CD14-positive monocyte (primary cell): ENCODE results near the gene PTF1A. TPM values are rescaled to one million over a fixed set of nuclear protein-coding genes. Genes with fewer than 3 reads are reported as not detected.

ENCODE experiments used
- DNase-seq, 3 donors: peaks; one replicate each; pipeline ENCODE4 v3.0.0-alpha.2; 2011 to 2022
- H2AFZ ChIP-seq: 2 replicates; pipeline ENCODE4 v1.6.0; 2012; ENCODE audit warnings: mild to moderate bottlenecking, low read depth, low read length, inconsistent platforms; ENCODE audit not compliant: insufficient read depth, poor library complexity, severe bottlenecking
- H3K27ac ChIP-seq, 2 donors: 1 replicate in 1 of 2; 2 replicates in 1 of 2; pipeline ENCODE4 v1.5.1; 2012 to 2013; ENCODE audit warnings: low read length in 2 of 2, control low read depth in 1 of 2, inconsistent platforms in 1 of 2, low read depth in 1 of 2, mild to moderate bottlenecking in 1 of 2
- H3K27me3 ChIP-seq, 2 donors: one replicate each; pipeline versions ENCODE4 v1.6.0 to v1.6.1; 2011 to 2013; ENCODE audit warnings: low read length in 2 of 2; ENCODE audit not compliant: control insufficient read depth in 2 of 2, insufficient read depth in 2 of 2
- H3K36me3 ChIP-seq, 2 donors: replicated peaks in 1 of 2; 1 replicate in 1 of 2; 2 replicates in 1 of 2; pipeline versions ENCODE4 v1.5.1 to v1.6.1; 2012 to 2013; ENCODE audit warnings: low read length in 2 of 2, control low read depth in 1 of 2, inconsistent platforms in 1 of 2, mild to moderate bottlenecking in 1 of 2; ENCODE audit not compliant: insufficient read depth in 2 of 2, control insufficient read depth in 1 of 2
- H3K4me1 ChIP-seq, 2 donors: 1 replicate in 1 of 2; 2 replicates in 1 of 2; pipeline versions ENCODE4 v1.5.1 to v1.6.1; 2012 to 2013; ENCODE audit warnings: low read length in 2 of 2, control low read depth in 1 of 2, inconsistent platforms in 1 of 2, mild to moderate bottlenecking in 1 of 2, moderate library complexity in 1 of 2; ENCODE audit not compliant: insufficient read depth in 2 of 2, control insufficient read depth in 1 of 2
- H3K4me2 ChIP-seq: replicated peaks from 2 replicates; pipeline ENCODE3; 2012; ENCODE audit warnings: low read length, moderate library complexity, mild to moderate bottlenecking; ENCODE audit not compliant: poor library complexity, severe bottlenecking; ENCODE audit errors: extremely low read depth
- H3K4me3 ChIP-seq, 3 experiments: fragments of 200-600 bp in 1 of 3; sonication (generic) in 1 of 3; replicated peaks in 1 of 3; 1 replicate in 2 of 3; 2 replicates in 1 of 3; pipeline ENCODE4 v1.5.1; 2011 to 2013; ENCODE audit warnings: low read length in 3 of 3, mild to moderate bottlenecking in 3 of 3, control low read depth in 2 of 3, low read depth in 2 of 3, inconsistent platforms in 1 of 3, moderate library complexity in 1 of 3
- H3K79me2 ChIP-seq: 2 replicates; pipeline ENCODE4 v1.6.0; 2012; ENCODE audit warnings: mild to moderate bottlenecking, control low read depth, inconsistent platforms, low read length, moderate library complexity; ENCODE audit not compliant: insufficient read depth
- H3K9ac ChIP-seq: 2 replicates; pipeline ENCODE4 v1.6.0; 2017; ENCODE audit warnings: low read length, mild to moderate bottlenecking; ENCODE audit not compliant: insufficient read depth, poor library complexity, severe bottlenecking
- H3K9me3 ChIP-seq, 2 donors: replicated peaks in 1 of 2; 1 replicate in 1 of 2; 2 replicates in 1 of 2; pipeline versions ENCODE4 v1.5.1 to v1.6.1; 2012 to 2013; ENCODE audit warnings: low read length in 2 of 2, control low read depth in 1 of 2; ENCODE audit not compliant: control insufficient read depth in 1 of 2, insufficient read depth in 1 of 2
- H4K20me1 ChIP-seq: 2 replicates; pipeline ENCODE4 v1.6.0; 2012; ENCODE audit warnings: mild to moderate bottlenecking, low read length, control low read depth, moderate library complexity; ENCODE audit not compliant: insufficient read depth
- H3K27ac Mint-ChIP-seq, 7 donors: one replicate each; pipeline ENCODE4 v1.8.0; 2020; ENCODE audit warnings: mild to moderate bottlenecking in 7 of 7, mixed read lengths in 7 of 7, moderate library complexity in 6 of 7, inconsistent platforms in 2 of 7
- H3K27me3 Mint-ChIP-seq, 3 donors: one replicate each; pipeline ENCODE4 v1.8.0; 2021 to 2022; ENCODE audit warnings: low read depth in 3 of 3, mild to moderate bottlenecking in 3 of 3, mixed read lengths in 3 of 3, moderate library complexity in 3 of 3, inconsistent platforms in 1 of 3
- H3K36me3 Mint-ChIP-seq, 2 donors: one replicate each; pipeline ENCODE4 v1.8.0; 2020; ENCODE audit warnings: mixed read lengths in 2 of 2, inconsistent platforms in 1 of 2, mild to moderate bottlenecking in 1 of 2
- H3K4me1 Mint-ChIP-seq: one replicate; pipeline ENCODE4 v1.8.0; 2020; ENCODE audit warnings: mild to moderate bottlenecking, mixed read lengths
- H3K4me3 Mint-ChIP-seq, 2 donors: one replicate each; pipeline ENCODE4 v1.8.0; 2020; ENCODE audit warnings: mild to moderate bottlenecking in 2 of 2, mixed read lengths in 2 of 2, moderate library complexity in 1 of 2
- H3K9me3 Mint-ChIP-seq, 7 donors: one replicate each; pipeline ENCODE4 v1.8.0; 2020 to 2022; ENCODE audit warnings: mixed read lengths in 7 of 7, mild to moderate bottlenecking in 6 of 7, moderate library complexity in 6 of 7, inconsistent platforms in 2 of 7
- CTCF ChIP-seq: fragments of 200-600 bp; IDR thresholded peaks from one replicate; pipeline ENCODE4 v1.8.0; 2022; ENCODE audit warnings: antibody characterized with exemption, mild to moderate bottlenecking
- WGBS: methylation state at CpG from one replicate; pipeline ENCODE4 v1.1.5; 2013; ENCODE audit warnings: missing lambda C conversion rate; ENCODE audit not compliant: insufficient coverage; 5-methylcytosine and 5-hydroxymethylcytosine counted together
- intact Hi-C, 2 donors: fragments of 100-400 bp; cut with micrococcal nuclease; formaldehyde crosslinking; loops; one replicate each; pipeline versions ENCODE4 v1.15.0 to v1.15.1; 2023
- polyA plus RNA-seq, 3 donors: library from polyadenylated mRNA; depleted of rRNA in 1 of 3; unstranded in 2 of 3; stranded (reverse) in 1 of 3; fragments of 300-500 nt in 2 of 3; fragments of >200 nt in 1 of 3; fragmentation: Illumina TruSeq in 2 of 3; gene quantifications; 1 replicate in 2 of 3; 2 replicates in 1 of 3; pipeline ENCODE4 v1.2.3, GENCODE V29; 2012 to 2021

The PTF1A gene
- polyA plus RNA-seq, 3 donors: not detected

DNA sequence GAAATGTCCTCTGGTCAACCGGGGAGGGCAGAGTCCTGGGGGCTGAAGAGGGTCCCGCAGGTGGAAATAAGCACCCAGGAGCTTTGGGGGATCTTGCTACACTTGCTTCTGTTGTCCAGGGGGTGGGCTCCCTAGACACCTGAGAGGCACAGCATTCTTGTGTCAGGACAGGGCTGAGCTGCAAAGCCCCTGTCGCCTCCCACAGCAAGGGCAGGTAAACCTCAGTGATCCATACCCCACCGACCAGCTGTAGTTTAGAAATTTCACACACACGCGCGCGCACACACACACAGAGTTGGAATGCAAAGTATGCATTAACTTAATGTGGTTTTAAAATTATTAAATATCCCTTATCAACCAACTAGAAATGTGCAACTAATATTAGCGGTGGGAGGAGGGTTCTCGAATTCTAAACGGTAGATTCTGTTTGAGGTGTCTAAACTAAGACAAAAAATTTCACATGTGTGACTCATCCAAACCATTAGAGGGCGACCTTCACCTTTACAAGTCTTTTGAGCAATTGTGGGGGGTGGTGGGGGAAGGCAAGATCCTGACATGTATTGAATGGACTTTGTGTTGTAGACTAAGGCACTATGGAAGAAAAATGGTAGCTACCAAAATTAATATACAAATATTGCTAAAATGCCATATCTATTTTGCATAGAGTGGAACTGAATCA lies 34.3 kb upstream of the PTF1A start:
- H3K27me3 ChIP-seq: peaks cover 0 to 3% of the 10 kb centered on the region in 2 donors
- H3K36me3 Mint-ChIP-seq: no peaks in the 10 kb centered on the region
- H3K4me2 ChIP-seq: peak overlapping the region; percentile 4
- H3K4me1 Mint-ChIP-seq: peaks cover 2% of the 10 kb centered on the region
- H3K9me3 ChIP-seq: no peaks in the 10 kb centered on the region
- no peak overlapping the region for H2AFZ ChIP-seq
- intact Hi-C loops: loop anchor here (2.0 to 10.0 kb wide), 3 partner anchors 1039 to 1357 kb away; no protein-coding TSS in a partner anchor
- H3K4me3 ChIP-seq: no peak overlapping the region
- peak in 2 of 3 donors; percentile 1 to 12 for DNase-seq
- H3K27me3 Mint-ChIP-seq: peaks cover 9 to 18% (median 11%) of the 10 kb centered on the region in 3 donors
- no peaks in the 10 kb centered on the region for H4K20me1 ChIP-seq
- H3K4me1 ChIP-seq: no peaks in the 10 kb centered on the region
- 55% methylated on average over 2 of the region's 12 CpGs for WGBS
- H3K27ac ChIP-seq: no peak overlapping the region
- H3K36me3 ChIP-seq: no peaks in the 10 kb centered on the region
- H3K9me3 Mint-ChIP-seq: no peaks in the 10 kb centered on the region
- no peak overlapping the region for H3K4me3 Mint-ChIP-seq
- no peak overlapping the region for H3K9ac ChIP-seq
- no peak for TF ChIP-seq CTCF
- H3K79me2 ChIP-seq: no peaks in the 10 kb centered on the region
- peak overlapping the region in 1 of 7 donors; percentile 25 for H3K27ac Mint-ChIP-seq

- H3K27me3 ChIP-seq: peaks cover 0 to 3% of the 10 kb centered on the region in 2 donors
- TF ChIP-seq CTCF: peak; percentile 95
- H3K9ac ChIP-seq: no peak overlapping the region
- peak overlapping the region; percentile 4 for H3K4me2 ChIP-seq
- Mint-ChIP-seq H3K9me3 (no peaks in the 10 kb centered on the region), H3K4me3 (no peak overlapping the region), H3K27ac (no peak overlapping the region), H3K27me3 (peaks cover 9 to 21% (median 11%) of the 10 kb centered on the region in 3 donors), H3K36me3 (no peaks in the 10 kb centered on the region), H3K4me1 (peaks cover 2% of the 10 kb centered on the region)
- no peak overlapping the region for H3K27ac ChIP-seq
- 0% methylated on average over 1 of the region's 5 CpGs for WGBS
- DNase-seq: peak; percentile 17 to 49 (median 34)
- H3K4me1 ChIP-seq: no peaks in the 10 kb centered on the region
- H2AFZ ChIP-seq: no peak overlapping the region
- H3K36me3 ChIP-seq: no peaks in the 10 kb centered on the region
- H4K20me1 ChIP-seq: no peaks in the 10 kb centered on the region
- intact Hi-C loops: loop anchor here (2.0 to 10.0 kb wide), 3 partner anchors 1039 to 1356 kb away; no protein-coding TSS in a partner anchor
- H3K9me3 ChIP-seq: no peaks in the 10 kb centered on the region
- H3K4me3 ChIP-seq: no peak overlapping the region
- H3K79me2 ChIP-seq: no peaks in the 10 kb centered on the region
Measured at GRCh38 chr10:23158370-23158769, 33.7 kb upstream of the PTF1A start.
